HCT116 (cell line): ENCODE measurements around the gene SPG21. TPM values are rescaled to one million over a fixed set of nuclear protein-coding genes. Genes with fewer than 3 reads are reported as not detected.

Experiments
- ATAC-seq: fragments of 200-7000 bp; cut with Tn5 transposase; 2 replicates; pipeline ENCODE4 v1.9.1; 2020; ENCODE audit warnings: mild to moderate bottlenecking, moderate library complexity
- BruUV-seq: library from RNA; stranded (reverse); fragments of 400-500 nt; replicated peaks from 2 replicates; lab custom pipeline; 2021; lab: Mats Ljungman, UMichigan
- CTCF ChIA-PET: fragments of 300-600 bp; sonication (Branson Sonifier 250); formaldehyde crosslinking; loops from one replicate; lab custom pipeline; 2021; ENCODE audit warnings: antibody characterized with exemption; lab: Charles Lee
- POLR2A ChIA-PET: fragments of 300-600, 350-600 bp; sonication (Branson Sonifier 250); formaldehyde crosslinking; loops from one replicate; lab custom pipeline; 2021; ENCODE audit warnings: antibody characterized with exemption; lab: Charles Lee
- RAD21 ChIA-PET, 2 experiments: fragments of 300-600 bp; sonication (Branson Sonifier 250); formaldehyde crosslinking; loops; one replicate each; lab custom pipeline; 2023; ENCODE audit warnings: low total read pairs in 2 of 2; ENCODE audit not compliant: uncharacterized antibody in 2 of 2, unreplicated experiment in 2 of 2, low non-redundant PET in 1 of 2; lab: Charles Lee
- DNase-seq: peaks from one replicate; pipeline ENCODE4 v3.0.0-alpha.2; 2010; ENCODE audit warnings: low read depth, low spot score
- H2AFZ ChIP-seq: fragments of 200-600 bp; shearing (Covaris generic), sonication (generic); 2 replicates; pipeline ENCODE4 v1.6.1; 2017; ENCODE audit warnings: low read depth, mixed run types, mixed read lengths, antibody characterized with exemption, low read length; ENCODE audit not compliant: poor library complexity, severe bottlenecking
- H3K27ac ChIP-seq: 2 replicates; pipeline ENCODE4 v1.5.1; 2012; ENCODE audit warnings: low read depth, low read length
- H3K27me3 ChIP-seq: fragments of 200-600 bp; sonication (generic); 2 replicates; pipeline ENCODE4 v1.6.1; 2016; ENCODE audit warnings: mixed run types, low read length, mixed read lengths; ENCODE audit not compliant: insufficient read depth
- H3K36me3 ChIP-seq, 2 experiments: fragments of 200-500 bp in 1 of 2; fragments of 200-600 bp in 1 of 2; sonication (Bioruptor generic) in 1 of 2; sonication (generic) in 1 of 2; 2 replicates each; pipeline versions ENCODE4 v1.5.1 to v1.6.1; 2014 to 2016; ENCODE audit warnings: low read length in 2 of 2, inconsistent platforms in 1 of 2, mixed read lengths in 1 of 2, mixed run types in 1 of 2; ENCODE audit not compliant: insufficient read depth in 2 of 2, control insufficient read depth in 1 of 2
- H3K4me1 ChIP-seq, 2 experiments: fragments of 200-600 bp in 1 of 2; sonication (generic) in 1 of 2; 2 replicates each; pipeline versions ENCODE4 v1.5.1 to v1.6.1; 2012 to 2017; ENCODE audit warnings: low read length in 2 of 2, inconsistent platforms in 1 of 2, mild to moderate bottlenecking in 1 of 2, mixed read lengths in 1 of 2, mixed run types in 1 of 2, moderate library complexity in 1 of 2; ENCODE audit not compliant: insufficient read depth in 2 of 2, control insufficient read depth in 1 of 2
- H3K4me2 ChIP-seq: fragments of 200-600 bp; sonication (generic); 2 replicates; pipeline ENCODE4 v1.6.1; 2017; ENCODE audit warnings: mixed run types, low read length, mixed read lengths
- H3K4me3 ChIP-seq, 2 experiments: fragments of 200-600 bp in 1 of 2; sonication (generic) in 1 of 2; replicated peaks in 1 of 2; 2 replicates each; pipeline ENCODE4 v1.5.1; 2011 to 2016; ENCODE audit warnings: low read length in 2 of 2, control low read depth in 1 of 2, low read depth in 1 of 2, mild to moderate bottlenecking in 1 of 2, mixed read lengths in 1 of 2, mixed run types in 1 of 2
- H3K79me2 ChIP-seq: fragments of 200-600 bp; sonication (generic); 2 replicates; pipeline ENCODE4 v1.6.1; 2017; ENCODE audit warnings: mild to moderate bottlenecking, mixed run types, low read length, moderate library complexity, mixed read lengths; ENCODE audit not compliant: insufficient read depth
- H3K9ac ChIP-seq: fragments of 200-600 bp; sonication (generic); 2 replicates; pipeline ENCODE4 v1.6.1; 2016; ENCODE audit warnings: low read length, mixed read lengths
- H3K9me2 ChIP-seq: fragments of 200-600 bp; sonication (generic), shearing (Covaris generic); 2 replicates; pipeline ENCODE4 v1.6.1; 2017; ENCODE audit warnings: mixed run types, mild to moderate bottlenecking, moderate library complexity; ENCODE audit not compliant: insufficient read depth
- H3K9me3 ChIP-seq, 2 experiments: fragments of 200-500 bp in 1 of 2; fragments of 200-600 bp in 1 of 2; sonication (Bioruptor generic) in 1 of 2; sonication (generic) in 1 of 2; 2 replicates each; pipeline ENCODE4 v1.6.1; 2014 to 2017; ENCODE audit warnings: low read length in 2 of 2, mixed read lengths in 2 of 2, inconsistent platforms in 1 of 2, low read depth in 1 of 2, mild to moderate bottlenecking in 1 of 2, mixed run types in 1 of 2, moderate library complexity in 1 of 2; ENCODE audit not compliant: control insufficient read depth in 1 of 2, insufficient read depth in 1 of 2
- H4K20me1 ChIP-seq: fragments of 200-600 bp; sonication (generic), shearing (Covaris generic); 2 replicates; pipeline ENCODE4 v1.6.1; 2017; ENCODE audit warnings: mixed run types, mild to moderate bottlenecking, moderate library complexity; ENCODE audit not compliant: insufficient read depth
- ATF3 ChIP-seq: IDR thresholded peaks from 2 replicates; pipeline ENCODE4 v1.6.1; 2012
- CEBPB ChIP-seq: IDR thresholded peaks from 2 replicates; pipeline ENCODE4 v1.6.1; 2012; ENCODE audit warnings: low read depth
- CTCF ChIP-seq, 3 experiments: fragments of 200-600 bp in 1 of 3; sonication (generic) in 1 of 3; IDR thresholded peaks in 2 of 3; conservative IDR thresholded peaks in 1 of 3; 2 replicates each; pipeline ENCODE4 v1.5.1; 2012 to 2017; ENCODE audit warnings: low read depth in 2 of 3, low read length in 2 of 3, antibody characterized with exemption in 1 of 3, borderline replicate concordance in 1 of 3, control low read depth in 1 of 3, mild to moderate bottlenecking in 1 of 3, mixed read lengths in 1 of 3, mixed run types in 1 of 3, moderate library complexity in 1 of 3; ENCODE audit not compliant: insufficient read depth in 1 of 3
- EGR1 ChIP-seq: IDR thresholded peaks from 2 replicates; pipeline ENCODE4 v1.6.1; 2012; ENCODE audit warnings: low read depth
- MAX ChIP-seq: IDR thresholded peaks from 2 replicates; pipeline ENCODE4 v1.6.1; 2012
- POLR2AphosphoS5 ChIP-seq: IDR thresholded peaks from 2 replicates; pipeline ENCODE4 v1.6.1; 2011; ENCODE audit warnings: mild to moderate bottlenecking, low read depth, low read length, moderate library complexity
- RAD21 ChIP-seq: IDR thresholded peaks from 2 replicates; pipeline ENCODE4 v1.6.1; 2012; ENCODE audit warnings: low read depth, mild to moderate bottlenecking
- REST ChIP-seq: IDR thresholded peaks from 2 replicates; pipeline ENCODE4 v1.6.1; 2012; ENCODE audit warnings: low read depth
- SIN3A ChIP-seq: IDR thresholded peaks from 2 replicates; pipeline ENCODE4 v1.6.1; 2012; ENCODE audit warnings: low read depth
- SRF ChIP-seq: IDR thresholded peaks from 2 replicates; pipeline ENCODE4 v1.6.1; 2012; ENCODE audit warnings: low read depth
- TCF7L2 ChIP-seq: IDR thresholded peaks from 2 replicates; pipeline ENCODE4 v1.7.0; 2011; ENCODE audit warnings: borderline replicate concordance, inconsistent platforms; ENCODE audit not compliant: insufficient read depth, insufficient read length; ENCODE audit errors: extremely low read depth
- YY1 ChIP-seq: IDR thresholded peaks from 2 replicates; pipeline ENCODE4 v1.6.1; 2011; ENCODE audit warnings: low read length, low read depth, moderate library complexity, mild to moderate bottlenecking; ENCODE audit not compliant: insufficient replicate concordance; ENCODE audit errors: extremely low read depth
- ZFX ChIP-seq: fragments of 450-650 bp; IDR thresholded peaks from 2 replicates; pipeline ENCODE4 v1.6.1; 2017
- ZNF274 ChIP-seq: fragments of 200-500 bp; sonication (Bioruptor generic); IDR thresholded peaks from 2 replicates; pipeline ENCODE4 v1.6.1; 2014; ENCODE audit warnings: mild to moderate bottlenecking, low read depth, low read length, inconsistent platforms
- intact Hi-C: fragments of 100-400 bp; cut with micrococcal nuclease; formaldehyde crosslinking; loops from 2 replicates; pipeline ENCODE4 v1.10.0; 2022
- total RNA-seq: library from RNA; stranded (reverse); gene quantifications from one replicate; pipeline ENCODE4 v1.2.1, GENCODE V29; 2021; ENCODE audit not compliant: unreplicated experiment

SPG21 gene
- total RNA-seq, 1 experiment from 2014 or later, result 72.7 TPM

- TF ChIP-seq CTCF (IDR thresholded peaks at IDR 0.05 in 2 of 3, conservative IDR thresholded peaks at IDR 0.05 in 1 of 3; ENCODE audit: borderline replicate concordance in 1 of 3, insufficient read depth in 1 of 3, low read depth in 2 of 3, low read length in 2 of 3) (no peak), REST (no peak), TCF7L2 (no peak), POLR2AphosphoS5 (no peak), YY1 (no peak), SRF (no peak)
These were observed 37.9 kb upstream of the SPG21 start (continued) for GRCh38 chr15:65027593-65027992.

GRCh38 chr15:65026756-65027155 lies 37.0 kb upstream of the SPG21 start:
- Histone ChIP-seq H3K4me3 (no peak overlapping the region), H4K20me1 (no peaks in the 10 kb centered on the region), H3K4me1 (peaks cover 7 to 14% of the 10 kb centered on the region in 2 experiments; a peak in 3 of 4 replicates), H2AFZ (no peak overlapping the region), H3K27ac (no peak overlapping the region), H3K4me2 (no peak overlapping the region), H3K9me2 (no peaks in the 10 kb centered on the region), H3K27me3 (no peaks in the 10 kb centered on the region), H3K79me2 (peaks cover 20% of the 10 kb centered on the region), H3K36me3 (peaks cover 25 to 28% of the 10 kb centered on the region in 2 experiments; a peak in 3 of 4 replicates), H3K9ac (no peak overlapping the region), H3K9me3 (no peaks in the 10 kb centered on the region)
- no TSS peak for BruUV-seq
- no peak for DNase-seq
- ATAC-seq, result no peak
- intact Hi-C loops, result loop anchor here (10.0 kb wide), 1 partner anchor 292 kb away; no protein-coding TSS in a partner anchor
- ChIA-PET RAD21 (no interaction called here), CTCF (no interaction called here), POLR2A (no interaction called here)
- TF ChIP-seq POLR2AphosphoS5, result no peak
- TF ChIP-seq EGR1, result no peak
- TF ChIP-seq ATF3, result no peak
- no peak for TF ChIP-seq SIN3A
- no peak for TF ChIP-seq MAX
- TF ChIP-seq ZNF274, result no peak
- no peak for TF ChIP-seq REST
- no peak for TF ChIP-seq ZFX
- TF ChIP-seq CEBPB, result no peak
- no peak for TF ChIP-seq RAD21
